Activated CD4-positive, CD25-positive, alpha-beta regulatory T cell (primary cell): Measurements from ENCODE around the gene GATAD2A.
"Not testable (repeated sequence)": the region's sequence is repeated elsewhere in the genome, so short reads cannot be mapped to it uniquely, and the experiment has no call there.

Source experiments
- DNase-seq, 4 experiments: peaks; one replicate each; lab custom pipeline; 2025; lab: John Stamatoyannopoulos, UW

GATAD2A gene

DNA sequence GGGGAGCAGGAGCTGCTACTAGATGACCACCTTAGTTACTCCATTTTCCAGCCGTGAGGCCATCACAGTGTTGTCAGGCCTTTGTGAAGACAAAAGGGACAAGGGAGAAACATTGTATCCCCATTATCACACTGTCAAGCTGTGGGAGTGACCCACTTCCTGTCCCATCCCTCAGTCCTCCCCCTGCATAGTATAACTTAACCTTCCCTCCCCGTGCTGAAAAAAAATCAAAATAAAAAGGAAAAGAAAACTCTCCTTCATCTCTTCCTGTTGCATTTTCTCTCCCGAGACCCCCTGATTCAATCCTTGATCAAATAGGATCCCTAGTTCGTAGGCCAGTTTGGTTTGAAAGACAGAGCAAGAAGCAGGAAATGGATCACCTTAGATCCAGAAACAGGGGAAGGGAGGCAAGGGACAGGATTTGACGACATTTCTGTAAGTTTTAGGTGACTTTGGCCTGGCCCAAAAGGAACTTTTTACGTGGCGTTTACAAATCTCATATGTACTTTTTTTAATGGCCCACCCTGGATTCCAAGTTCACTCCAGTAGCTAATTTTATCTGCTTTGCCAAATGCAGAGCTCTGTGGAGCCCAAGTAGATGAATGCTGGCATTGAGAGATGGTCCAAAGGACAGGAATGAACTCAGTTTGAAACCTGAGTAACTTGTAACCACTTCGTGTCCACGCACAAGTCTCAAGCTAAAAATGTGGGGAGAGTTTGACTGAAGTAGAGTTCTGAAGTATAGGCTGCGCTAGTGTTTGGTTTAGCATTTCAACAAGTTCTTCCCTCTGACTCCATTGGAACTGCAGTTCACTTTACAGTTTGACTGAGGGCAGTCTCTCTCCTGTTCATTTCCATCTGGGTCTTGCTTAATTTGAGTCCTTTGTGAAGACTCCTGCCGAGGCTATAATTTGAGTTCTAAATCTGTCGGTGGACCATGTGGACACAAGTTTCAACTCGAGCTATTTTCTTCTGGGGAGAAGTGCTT lies 16.6 kb upstream of the GATAD2A start:
- no peak for DNase-seq

GRCh38 chr19:19389683-19390082 lies 15.8 kb upstream of the GATAD2A start:
- not testable (repeated sequence) for DNase-seq

- DNase-seq, result not testable (repeated sequence)
Observed at GRCh38 chr19:19394333-19394732, 11.1 kb upstream of the GATAD2A start.

DNA sequence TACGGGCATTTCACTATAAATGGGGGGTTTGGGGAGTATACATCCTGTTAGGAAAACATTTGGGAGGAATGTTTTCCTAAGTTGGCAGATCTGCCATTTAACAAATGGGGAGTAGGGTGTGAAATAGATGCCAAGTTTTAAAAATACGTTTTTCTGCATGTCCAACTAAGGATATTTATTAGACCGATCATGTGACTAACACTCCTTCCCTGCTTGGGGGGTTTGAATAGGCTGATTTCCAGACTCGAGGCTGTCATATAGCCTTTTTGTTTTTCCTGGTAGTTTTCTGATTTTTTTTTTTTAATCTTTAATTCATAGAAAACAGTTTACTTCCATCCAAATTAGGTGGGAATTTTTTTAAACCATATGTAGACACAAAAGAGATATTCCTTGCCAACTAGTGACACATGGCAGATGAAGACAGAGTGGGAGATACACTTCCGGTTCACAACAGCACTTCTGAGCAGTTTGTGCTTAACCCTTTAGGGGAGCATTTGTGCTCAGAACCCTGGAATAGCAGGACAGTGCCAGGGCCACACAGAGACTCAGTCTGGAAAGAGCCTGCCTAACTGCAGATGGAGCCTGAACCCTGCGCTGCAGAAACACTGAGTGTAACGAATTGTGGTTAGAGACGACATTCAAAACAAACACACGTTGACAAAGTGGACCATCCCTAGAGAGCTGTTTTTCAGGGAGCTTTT lies 5.6 kb upstream of the GATAD2A start:
- no peak for DNase-seq

DNA sequence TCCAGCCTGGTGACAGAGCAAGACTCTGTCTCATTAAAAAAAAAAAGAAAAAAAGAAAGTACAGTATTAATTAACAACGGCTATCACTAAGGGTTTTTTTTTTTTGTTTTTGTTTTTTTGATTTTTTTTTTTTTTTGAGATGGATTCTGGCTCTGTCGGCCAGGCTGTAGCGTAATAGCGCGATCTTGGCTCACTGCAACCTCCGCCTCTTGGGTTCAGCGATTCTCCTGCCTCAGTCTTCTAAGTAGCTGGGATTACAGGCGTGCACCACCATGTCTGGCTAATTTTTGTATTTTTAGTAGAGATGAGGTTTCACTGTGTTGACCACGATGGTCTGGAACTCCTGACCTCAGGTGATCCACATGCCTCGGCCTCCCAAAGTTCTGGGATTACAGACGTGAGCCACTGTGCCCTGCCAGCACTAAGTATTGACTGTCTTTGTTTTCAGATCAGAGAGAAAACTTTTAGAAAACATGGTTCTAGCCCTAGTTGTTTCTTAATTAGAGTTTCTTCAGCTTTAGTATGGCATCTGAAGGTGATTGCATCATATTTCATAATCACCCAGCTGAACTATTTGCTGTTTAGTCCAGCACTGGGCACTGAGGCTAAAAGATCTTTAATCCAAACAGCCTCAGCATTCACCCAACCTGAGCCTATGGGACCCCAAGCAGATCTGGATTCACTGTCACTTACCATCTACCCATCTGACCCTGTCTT lies 2.7 kb upstream of the GATAD2A start:
- DNase-seq, result no peak

DNA sequence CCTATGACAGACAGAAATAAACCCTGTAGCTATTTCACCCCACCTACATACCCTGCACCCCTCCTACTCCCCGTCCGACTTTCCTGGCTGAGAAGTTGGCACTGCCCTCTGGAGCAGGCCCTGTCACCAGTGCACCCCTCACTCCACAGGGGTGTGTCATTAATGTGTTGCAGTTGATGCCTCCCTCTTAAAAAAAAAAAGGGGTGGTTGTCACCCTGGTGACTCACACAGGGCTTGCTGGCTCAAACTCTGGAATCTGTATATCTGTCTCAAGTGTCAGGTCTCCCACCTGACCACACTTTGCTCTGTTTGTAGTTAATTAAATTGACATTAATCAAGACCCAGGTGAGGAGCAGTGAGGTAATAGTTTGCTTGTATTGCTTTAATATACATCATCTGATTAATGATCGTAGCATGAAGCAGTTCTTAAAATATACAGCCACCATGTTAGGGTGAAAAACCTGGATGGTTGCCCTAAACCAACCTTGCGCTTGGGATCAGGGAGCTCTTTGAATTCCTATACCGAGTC lies 2.0 kb upstream of the GATAD2A start:
- DNase-seq, result no peak

GRCh38 chr19:19405971-19406877 lies 749 bp downstream of the GATAD2A start:
- peak; percentile 11 to 39 (median 23) for DNase-seq

DNA sequence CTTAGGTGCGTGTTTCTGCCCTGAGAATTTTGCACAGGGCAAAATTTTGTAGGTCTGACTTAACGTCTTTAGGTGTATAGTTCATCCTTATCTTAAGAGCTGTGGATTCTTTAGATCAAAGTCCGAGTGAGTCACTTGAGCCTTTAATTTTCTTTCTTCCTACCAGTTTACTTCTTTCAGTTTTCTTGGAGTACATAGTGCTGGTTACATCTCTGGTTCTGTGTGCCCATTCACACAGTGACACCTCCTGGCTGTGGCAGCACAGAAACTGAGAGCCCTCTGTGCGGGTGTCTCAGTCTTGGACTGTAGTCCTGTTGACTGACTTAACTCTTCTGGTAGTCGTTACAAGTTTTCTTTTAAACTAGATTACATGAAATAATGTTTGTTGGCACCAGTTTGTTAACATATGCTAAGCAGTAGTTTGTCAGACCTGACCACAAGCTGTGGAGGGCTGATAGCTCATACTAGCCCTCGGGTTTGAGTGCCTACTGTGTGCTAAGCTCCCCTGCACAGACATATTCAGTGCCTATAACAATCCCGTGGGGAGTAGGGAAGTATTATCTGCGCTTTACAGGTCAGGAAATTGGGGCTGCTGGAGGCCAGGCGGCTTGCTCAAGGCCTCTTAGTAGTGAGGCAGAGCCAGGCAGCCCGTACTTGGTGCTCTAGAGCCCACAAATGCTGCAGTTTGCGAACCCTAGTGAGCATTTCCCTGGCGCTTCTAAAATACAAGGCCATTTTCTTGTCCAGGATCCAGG lies 1.6 kb downstream of the GATAD2A start:
- peak in 3 of 4 experiments; percentile 5 to 13 (median 11) for DNase-seq

DNA sequence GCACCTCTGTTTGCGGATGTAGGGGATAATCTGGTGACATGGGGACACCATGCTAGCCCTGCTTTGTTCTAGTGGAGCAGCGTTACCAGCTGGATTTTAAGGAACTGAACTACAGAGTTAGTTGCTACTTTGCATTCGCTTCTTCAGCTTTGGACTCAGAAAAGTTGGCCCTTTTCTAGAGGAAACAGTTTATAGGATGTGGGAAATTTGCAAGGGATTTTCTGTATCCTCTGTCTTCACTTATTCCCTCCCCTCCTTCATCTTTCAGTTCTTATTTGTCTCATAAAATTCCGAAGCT lies 2.1 kb downstream of the GATAD2A start:
- DNase-seq, result no peak

DNA sequence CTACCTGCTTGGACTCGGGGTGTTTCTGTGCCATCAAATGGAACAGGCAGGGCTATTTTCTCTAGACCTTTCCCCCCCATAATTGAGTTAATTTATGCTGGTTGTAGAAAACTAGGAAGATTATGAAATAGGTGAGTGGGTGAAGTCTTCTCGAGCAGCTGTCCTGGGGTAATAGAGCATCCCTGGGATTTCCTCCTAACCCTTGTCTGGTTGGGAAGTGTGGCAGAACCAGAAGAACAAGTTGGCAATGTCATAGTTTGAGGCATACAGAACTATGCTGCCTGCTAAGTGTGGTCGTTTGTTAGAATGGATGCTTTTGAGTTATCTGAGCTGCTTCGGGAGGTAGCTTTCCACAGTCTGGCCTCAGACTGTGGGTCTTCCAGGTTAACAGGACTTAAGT lies 3.7 kb downstream of the GATAD2A start:
- DNase-seq, result no peak

- no peak for DNase-seq
Observed at GRCh38 chr19:19409631-19410030, 4.2 kb downstream of the GATAD2A start.

- DNase-seq, result peak in 1 of 4 experiments; percentile 9
Observed at GRCh38 chr19:19410553-19411550, 5.4 kb downstream of the GATAD2A start.

GRCh38 chr19:19416280-19416679 lies 10.8 kb downstream of the GATAD2A start:
- no peak for DNase-seq

GRCh38 chr19:19417046-19417445 lies 11.6 kb downstream of the GATAD2A start:
- DNase-seq, result no peak

DNA sequence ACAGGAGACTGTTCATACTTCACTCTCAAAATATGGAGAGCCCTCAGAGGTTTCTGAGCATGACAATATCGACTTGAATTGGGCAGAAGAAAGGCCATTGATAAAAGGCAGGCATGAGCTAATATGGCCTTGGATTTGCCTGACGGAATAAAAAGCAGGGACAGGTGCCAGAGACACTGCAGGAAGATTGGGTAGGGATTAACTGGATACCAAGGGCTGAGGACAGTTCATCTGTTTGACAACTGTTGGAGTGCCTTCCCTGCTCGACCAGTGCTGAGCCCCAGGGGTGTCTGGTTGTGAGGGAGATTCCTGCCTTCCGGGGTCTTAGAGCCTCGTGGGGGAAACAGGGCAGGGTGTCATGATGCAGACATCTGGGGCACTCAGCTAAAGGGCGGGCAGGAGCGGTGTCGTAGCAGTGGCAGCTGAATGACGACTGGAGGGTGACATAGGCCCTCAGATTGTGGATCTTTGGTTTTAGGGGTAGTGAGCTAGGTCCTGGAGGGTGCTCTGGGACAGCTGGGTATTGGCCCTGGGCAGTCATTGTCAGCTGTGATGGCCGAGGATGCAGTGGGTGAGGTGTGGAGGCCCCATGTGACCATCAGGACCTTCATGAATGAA lies 12.3 kb downstream of the GATAD2A start:
- DNase-seq, result no peak

DNA sequence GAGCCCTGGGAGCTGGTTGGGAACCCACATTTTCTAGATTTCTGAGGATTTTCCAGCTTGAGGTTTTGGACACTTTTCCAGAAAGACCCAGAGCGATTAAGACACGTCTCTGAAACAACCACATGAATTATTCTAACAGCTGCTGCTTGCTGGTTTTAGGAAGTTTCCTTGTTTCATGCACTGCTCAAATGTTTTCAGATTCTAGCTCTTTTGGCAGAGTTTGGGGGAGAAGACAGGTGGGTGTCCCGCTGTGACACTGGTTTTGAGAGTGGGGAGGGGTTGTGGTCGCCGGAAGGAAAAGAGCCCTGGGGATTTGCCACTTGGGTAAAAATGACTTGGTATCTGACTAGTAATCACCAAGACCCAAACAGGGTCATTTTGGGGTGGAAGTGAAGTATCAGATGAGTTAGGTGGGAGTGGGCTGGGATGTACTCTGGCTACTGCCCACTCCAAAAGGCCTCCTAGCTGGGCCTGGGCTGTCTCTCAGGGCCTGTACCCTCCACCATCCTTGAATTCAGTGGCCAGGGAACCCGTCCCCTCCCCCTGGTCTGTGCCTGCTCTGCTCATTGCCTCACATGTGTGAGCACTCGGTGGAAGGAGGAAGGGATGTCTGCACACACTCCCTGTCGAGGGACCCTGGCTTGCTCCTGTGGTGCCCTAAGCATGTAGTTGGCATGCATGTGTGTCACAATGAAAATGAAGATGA lies 13.2 kb downstream of the GATAD2A start:
- DNase-seq, result no peak

GRCh38 chr19:19420570-19421298 lies 15.3 kb downstream of the GATAD2A start:
- DNase-seq, result no peak
